ENCODE measurements around the gene CEP164. TPM values are rescaled to one million over a fixed set of nuclear protein-coding genes. Genes with fewer than 3 reads are reported as not detected.

CEP164 gene
- total and polyA plus RNA-seq, 2 experiments from 2014 or later: 13.9 to 23.8 TPM

DNA sequence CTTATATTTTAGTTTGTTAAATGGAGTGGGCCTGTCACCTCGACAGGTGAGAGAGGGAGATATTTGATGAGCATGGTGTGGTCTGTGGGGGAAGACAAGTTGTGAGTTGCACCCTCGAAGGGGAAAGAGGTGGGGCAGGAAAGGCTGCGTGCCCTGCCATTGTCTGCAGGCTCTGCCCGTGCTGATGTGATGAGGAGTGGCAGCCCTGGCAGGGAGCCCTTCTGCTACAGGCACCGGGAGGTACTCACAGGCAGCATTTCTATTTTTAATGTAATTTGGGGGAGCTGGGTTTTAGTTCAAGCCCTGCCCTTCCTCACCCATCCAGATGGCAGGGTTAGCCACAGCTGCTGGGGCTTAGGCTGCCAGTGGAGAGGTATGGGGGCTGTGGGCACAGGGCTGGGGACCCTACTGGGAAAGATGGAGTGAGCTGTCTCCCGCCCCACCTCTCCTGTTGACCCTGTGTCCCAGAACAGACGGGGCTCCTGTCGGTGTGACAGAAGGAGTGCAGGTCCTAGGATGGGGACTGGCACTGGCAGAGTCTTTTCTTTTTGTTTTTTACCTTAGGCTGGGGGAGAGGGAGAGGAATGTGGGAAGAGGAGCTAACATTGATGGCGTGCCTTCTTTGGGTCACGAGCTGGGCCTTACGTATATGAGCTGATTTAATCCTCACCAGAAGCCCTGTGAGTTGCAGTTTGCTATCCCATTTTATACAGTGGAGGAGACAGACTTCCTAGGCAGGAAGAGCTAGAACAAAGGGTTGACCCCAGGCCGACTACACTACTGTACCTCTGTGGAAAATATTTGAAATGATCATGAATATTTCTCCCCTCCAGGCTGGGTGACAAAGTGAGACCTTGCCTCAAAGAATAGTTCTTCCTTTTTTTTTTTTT, 51.6 kb downstream of the CEP164 start:
- H3K9me2 ChIP-seq (ENCODE audit: insufficient read depth): no peaks in the 10 kb centered on the region
- H3K4me3 ChIP-seq: no peak overlapping the region
- ATAC-seq: no peak
- H3K4me3 Mint-ChIP-seq: no peak overlapping the region
- H3F3A ChIP-seq (replicated peaks; ENCODE audit: low read depth): no peaks in the 10 kb centered on the region
- no peaks in the 10 kb centered on the region for H3K79me2 ChIP-seq (replicated peaks; ENCODE audit: insufficient read depth)
- TF ChIP-seq EZH2 (IDR thresholded peaks at IDR 0.05; ENCODE audit: low read depth, unreplicated experiment) (no peak), POLR2AphosphoS5 (IDR thresholded peaks at IDR 0.05; ENCODE audit: low read depth) (no peak)
- no peaks in the 10 kb centered on the region for H3K9me3 Mint-ChIP-seq
- no peaks in the 10 kb centered on the region for H3K4me1 ChIP-seq (ENCODE audit: insufficient read depth)
- H3K27me3 Mint-ChIP-seq (ENCODE audit: insufficient read depth, low read depth, poor library complexity): peaks cover 2% of the 10 kb centered on the region
- no peaks in the 10 kb centered on the region; the same call in 1 of the 2 replicates for H3K36me3 ChIP-seq (ENCODE audit: insufficient read depth)
- no peaks in the 10 kb centered on the region for H3K27me3 ChIP-seq (ENCODE audit: insufficient read depth)
- H3K27ac Mint-ChIP-seq: no peak overlapping the region; the same call in 1 of the 2 replicates
- DNase-seq (ENCODE audit: low spot score): no peak
- 0 out of 3 replicates have a peak, but pooled peaks cover 6% of the 10 kb centered on the region for H3K36me3 Mint-ChIP-seq (ENCODE audit: low read depth)
- no peaks in the 10 kb centered on the region; the same call in 1 of the 2 replicates for H4K20me1 ChIP-seq (replicated peaks; ENCODE audit: insufficient read depth)
- H3K4me1 Mint-ChIP-seq: peaks cover 9% of the 10 kb centered on the region; the same call in 2 of the 3 replicates
- no peak overlapping the region for H3K4me2 ChIP-seq
- no peak overlapping the region for H3K27ac ChIP-seq (ENCODE audit: low read depth)
- no peak overlapping the region for H2AFZ ChIP-seq

GRCh38 chr11:117380676-117381075, 53.0 kb downstream of the CEP164 start:
- Mint-ChIP-seq H3K27me3 (ENCODE audit: insufficient read depth, low read depth, poor library complexity) (peaks cover 2% of the 10 kb centered on the region), H3K4me3 (no peak overlapping the region), H3K4me1 (peaks cover 9% of the 10 kb centered on the region; the same call in 2 of the 3 replicates), H3K27ac (no peak overlapping the region), H3K36me3 (ENCODE audit: low read depth) (0 out of 3 replicates have a peak, but pooled peaks cover 6% of the 10 kb centered on the region), H3K9me3 (no peaks in the 10 kb centered on the region)
- H3K9me2 ChIP-seq (ENCODE audit: insufficient read depth): no peaks in the 10 kb centered on the region
- no peak overlapping the region for H3K27ac ChIP-seq (ENCODE audit: low read depth)
- TF ChIP-seq JUNB (IDR thresholded peaks at IDR 0.05; ENCODE audit: unreplicated experiment) (no peak), REST (IDR thresholded peaks at IDR 0.05; ENCODE audit: unreplicated experiment) (no peak), ZNF331 (CRISPR knock-in tag; IDR thresholded peaks at IDR 0.05; ENCODE audit: low read depth) (no peak), EZH2phosphoT487 (IDR thresholded peaks at IDR 0.05; ENCODE audit: unreplicated experiment) (no peak), CREB1 (CRISPR knock-in tag; IDR thresholded peaks at IDR 0.05; ENCODE audit: low read depth) (no peak)
- TF ChIP-seq, protein P1, sequence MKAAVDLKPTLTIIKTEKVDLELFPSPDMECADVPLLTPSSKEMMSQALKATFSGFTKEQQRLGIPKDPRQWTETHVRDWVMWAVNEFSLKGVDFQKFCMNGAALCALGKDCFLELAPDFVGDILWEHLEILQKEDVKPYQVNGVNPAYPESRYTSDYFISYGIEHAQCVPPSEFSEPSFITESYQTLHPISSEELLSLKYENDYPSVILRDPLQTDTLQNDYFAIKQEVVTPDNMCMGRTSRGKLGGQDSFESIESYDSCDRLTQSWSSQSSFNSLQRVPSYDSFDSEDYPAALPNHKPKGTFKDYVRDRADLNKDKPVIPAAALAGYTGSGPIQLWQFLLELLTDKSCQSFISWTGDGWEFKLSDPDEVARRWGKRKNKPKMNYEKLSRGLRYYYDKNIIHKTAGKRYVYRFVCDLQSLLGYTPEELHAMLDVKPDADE (IDR thresholded peaks at IDR 0.05): no peak
- H3K79me2 ChIP-seq (replicated peaks; ENCODE audit: insufficient read depth): no peaks in the 10 kb centered on the region
- H3K36me3 ChIP-seq (ENCODE audit: insufficient read depth): no peaks in the 10 kb centered on the region
- H3K4me2 ChIP-seq: no peak overlapping the region
- H2AFZ ChIP-seq: no peak overlapping the region
- H3K27me3 ChIP-seq (ENCODE audit: insufficient read depth): no peaks in the 10 kb centered on the region
- no peaks in the 10 kb centered on the region for H3K4me1 ChIP-seq (ENCODE audit: insufficient read depth)
- no peaks in the 10 kb centered on the region for H3F3A ChIP-seq (replicated peaks; ENCODE audit: low read depth)
- no peaks in the 10 kb centered on the region; the same call in 1 of the 2 replicates for H4K20me1 ChIP-seq (replicated peaks; ENCODE audit: insufficient read depth)
- H3K4me3 ChIP-seq: no peak overlapping the region
- DNase-seq (ENCODE audit: low spot score) (no peak), ATAC-seq (no peak)
